GM12891 (cell line): Measurements from ENCODE around the gene ATP6V1G3.

ENCODE experiments used
- POLR2A ChIP-seq: IDR thresholded peaks from 2 replicates; pipeline ENCODE4 v1.6.1; 2011; ENCODE audit warnings: low read depth, low read length, control low read depth
- POLR2AphosphoS5 ChIP-seq: IDR thresholded peaks from 2 replicates; pipeline ENCODE4 v1.6.1; 2011; ENCODE audit warnings: low read depth, low read length, control low read depth

- no peak for TF ChIP-seq POLR2A
- TF ChIP-seq POLR2AphosphoS5: no peak
Measured at GRCh38 chr1:198496216-198497143, 44.0 kb downstream of the ATP6V1G3 start.
